ENCODE data around the gene FRMD1.

Gene FRMD1

GRCh38 chr6:168125429-168126001 is 46.5 kb upstream of the FRMD1 start:
- Histone ChIP-seq H3K18ac (ENCODE audit: low read depth in 1 of 2, low read length in 2 of 2) (no peak overlapping the region), H2BK15ac (ENCODE audit: low read depth, poor library complexity, severe bottlenecking) (no peak overlapping the region), H3K14ac (ENCODE audit: low read length in 2 of 2) (no peak overlapping the region), H3K27ac (ENCODE audit: low read length, poor library complexity, severe bottlenecking) (no peak overlapping the region), H3K4me2 (ENCODE audit: low read length, poor library complexity, severe bottlenecking) (no peak overlapping the region), H3K79me1 (replicated peaks; ENCODE audit: low read length, poor library complexity, severe bottlenecking) (no peaks in the 10 kb centered on the region), H2BK5ac (ENCODE audit: low read depth, low read length, poor library complexity, severe bottlenecking) (no peak overlapping the region), H3K9ac (ENCODE audit: low read length) (no peak overlapping the region), H3K23ac (ENCODE audit: low read length in 2 of 2) (no peak overlapping the region), H4K8ac (ENCODE audit: low read length) (no peak overlapping the region), H3K9me3 (ENCODE audit: control insufficient read depth, low read length) (no peaks in the 10 kb centered on the region), H2AK5ac (ENCODE audit: low read length, severe bottlenecking) (no peak overlapping the region), H4K91ac (ENCODE audit: low read length) (no peak overlapping the region), H3K4me3 (ENCODE audit: insufficient read depth in 1 of 2, low read depth in 1 of 2, low read length in 2 of 2) (no peak overlapping the region), H3K4ac (ENCODE audit: low read depth in 1 of 2, low read length in 2 of 2) (no peak overlapping the region), H3K27me3 (ENCODE audit: control insufficient read depth in 1 of 2, insufficient read depth in 1 of 2, low read length in 2 of 2) (peaks cover 22 to 39% of the 10 kb centered on the region in 2 experiments), H2AFZ (ENCODE audit: low read depth, low read length) (no peak overlapping the region), H3K4me1 (ENCODE audit: control insufficient read depth, insufficient read depth, low read depth, low read length) (peaks cover 3% of the 10 kb centered on the region), H2BK120ac (ENCODE audit: low read depth, low read length) (no peak overlapping the region), H2BK12ac (ENCODE audit: low read length in 2 of 2) (no peak overlapping the region), H3K36me3 (ENCODE audit: control insufficient read depth in 1 of 2, insufficient read depth in 2 of 2, low read depth in 1 of 2, low read length in 2 of 2) (no peaks in the 10 kb centered on the region)
- 87% methylated on average over 22 of the region's 22 CpGs for WGBS
- no peak for DNase-seq

GRCh38 chr6:168124921-168125320 is 45.9 kb upstream of the FRMD1 start:
- DNase-seq: no peak
- H3K9me3 ChIP-seq (ENCODE audit: control insufficient read depth, low read length): no peaks in the 10 kb centered on the region
- H4K91ac ChIP-seq (ENCODE audit: low read length): no peak overlapping the region
- no peak overlapping the region for H2BK5ac ChIP-seq (ENCODE audit: low read depth, low read length, poor library complexity, severe bottlenecking)
- H3K4ac ChIP-seq (ENCODE audit: low read depth in 1 of 2, low read length in 2 of 2): no peak overlapping the region
- no peak overlapping the region for H3K18ac ChIP-seq (ENCODE audit: low read depth in 1 of 2, low read length in 2 of 2)
- peaks cover 16 to 33% of the 10 kb centered on the region in 2 experiments for H3K27me3 ChIP-seq (ENCODE audit: control insufficient read depth in 1 of 2, insufficient read depth in 1 of 2, low read length in 2 of 2)
- no peak overlapping the region for H2BK15ac ChIP-seq (ENCODE audit: low read depth, poor library complexity, severe bottlenecking)
- no peak overlapping the region for H3K4me3 ChIP-seq (ENCODE audit: insufficient read depth in 1 of 2, low read depth in 1 of 2, low read length in 2 of 2)
- no peak overlapping the region for H2BK12ac ChIP-seq (ENCODE audit: low read length in 2 of 2)
- no peak overlapping the region for H3K23ac ChIP-seq (ENCODE audit: low read length in 2 of 2)
- H3K79me1 ChIP-seq (replicated peaks; ENCODE audit: low read length, poor library complexity, severe bottlenecking): no peaks in the 10 kb centered on the region
- H3K27ac ChIP-seq (ENCODE audit: low read length, poor library complexity, severe bottlenecking): no peak overlapping the region
- H3K4me1 ChIP-seq (ENCODE audit: control insufficient read depth, insufficient read depth, low read depth, low read length): peaks cover 3% of the 10 kb centered on the region
- H3K9ac ChIP-seq (ENCODE audit: low read length): no peak overlapping the region
- H3K4me2 ChIP-seq (ENCODE audit: low read length, poor library complexity, severe bottlenecking): no peak overlapping the region
- no peak overlapping the region for H3K14ac ChIP-seq (ENCODE audit: low read length in 2 of 2)
- H3K36me3 ChIP-seq (ENCODE audit: control insufficient read depth in 1 of 2, insufficient read depth in 2 of 2, low read depth in 1 of 2, low read length in 2 of 2): no peaks in the 10 kb centered on the region
- no peak overlapping the region for H2AFZ ChIP-seq (ENCODE audit: low read depth, low read length)
- no peak overlapping the region for H2BK120ac ChIP-seq (ENCODE audit: low read depth, low read length)
- H2AK5ac ChIP-seq (ENCODE audit: low read length, severe bottlenecking): no peak overlapping the region
- WGBS: 93% methylated on average over 10 of the region's 11 CpGs
- no peak overlapping the region for H4K8ac ChIP-seq (ENCODE audit: low read length)

GRCh38 chr6:168124158-168124557 is 45.1 kb upstream of the FRMD1 start:
- H3K79me1 ChIP-seq (replicated peaks; ENCODE audit: low read length, poor library complexity, severe bottlenecking): no peaks in the 10 kb centered on the region
- no peak overlapping the region for H3K4me2 ChIP-seq (ENCODE audit: low read length, poor library complexity, severe bottlenecking)
- H2BK120ac ChIP-seq (ENCODE audit: low read depth, low read length): no peak overlapping the region
- H3K14ac ChIP-seq (ENCODE audit: low read length in 2 of 2): no peak overlapping the region
- no peak overlapping the region for H2AK5ac ChIP-seq (ENCODE audit: low read length, severe bottlenecking)
- H2AFZ ChIP-seq (ENCODE audit: low read depth, low read length): no peak overlapping the region
- H3K23ac ChIP-seq (ENCODE audit: low read length in 2 of 2): no peak overlapping the region
- H4K91ac ChIP-seq (ENCODE audit: low read length): no peak overlapping the region
- no peak overlapping the region for H2BK12ac ChIP-seq (ENCODE audit: low read length in 2 of 2)
- H2BK5ac ChIP-seq (ENCODE audit: low read depth, low read length, poor library complexity, severe bottlenecking): no peak overlapping the region
- H3K9ac ChIP-seq (ENCODE audit: low read length): no peak overlapping the region
- H3K36me3 ChIP-seq (ENCODE audit: control insufficient read depth in 1 of 2, insufficient read depth in 2 of 2, low read depth in 1 of 2, low read length in 2 of 2): no peaks in the 10 kb centered on the region
- DNase-seq: no peak
- peaks cover 3% of the 10 kb centered on the region for H3K4me1 ChIP-seq (ENCODE audit: control insufficient read depth, insufficient read depth, low read depth, low read length)
- peaks cover 15 to 30% of the 10 kb centered on the region in 2 experiments for H3K27me3 ChIP-seq (ENCODE audit: control insufficient read depth in 1 of 2, insufficient read depth in 1 of 2, low read length in 2 of 2)
- H3K27ac ChIP-seq (ENCODE audit: low read length, poor library complexity, severe bottlenecking): no peak overlapping the region
- H3K9me3 ChIP-seq (ENCODE audit: control insufficient read depth, low read length): no peaks in the 10 kb centered on the region
- no peak overlapping the region for H2BK15ac ChIP-seq (ENCODE audit: low read depth, poor library complexity, severe bottlenecking)
- no peak overlapping the region for H3K4ac ChIP-seq (ENCODE audit: low read depth in 1 of 2, low read length in 2 of 2)
- no peak overlapping the region for H3K18ac ChIP-seq (ENCODE audit: low read depth in 1 of 2, low read length in 2 of 2)
- H3K4me3 ChIP-seq (ENCODE audit: insufficient read depth in 1 of 2, low read depth in 1 of 2, low read length in 2 of 2): no peak overlapping the region
- 98% methylated on average over 5 of the region's 7 CpGs for WGBS
- H4K8ac ChIP-seq (ENCODE audit: low read length): no peak overlapping the region

- no peak overlapping the region for H3K4me2 ChIP-seq (ENCODE audit: low read length, poor library complexity, severe bottlenecking)
- no peaks in the 10 kb centered on the region for H3K79me1 ChIP-seq (replicated peaks; ENCODE audit: low read length, poor library complexity, severe bottlenecking)
- no peak overlapping the region for H3K4ac ChIP-seq (ENCODE audit: low read depth in 1 of 2, low read length in 2 of 2)
- H3K4me3 ChIP-seq (ENCODE audit: insufficient read depth in 1 of 2, low read depth in 1 of 2, low read length in 2 of 2): no peak overlapping the region
- DNase-seq: no peak
- H2AFZ ChIP-seq (ENCODE audit: low read depth, low read length): no peak overlapping the region
- no peak overlapping the region for H4K91ac ChIP-seq (ENCODE audit: low read length)
- H2BK12ac ChIP-seq (ENCODE audit: low read length in 2 of 2): no peak overlapping the region
- H2BK5ac ChIP-seq (ENCODE audit: low read depth, low read length, poor library complexity, severe bottlenecking): no peak overlapping the region
- H2BK15ac ChIP-seq (ENCODE audit: low read depth, poor library complexity, severe bottlenecking): no peak overlapping the region
- no peaks in the 10 kb centered on the region for H3K36me3 ChIP-seq (ENCODE audit: control insufficient read depth in 1 of 2, insufficient read depth in 2 of 2, low read depth in 1 of 2, low read length in 2 of 2)
- H3K18ac ChIP-seq (ENCODE audit: low read depth in 1 of 2, low read length in 2 of 2): no peak overlapping the region
- no peak overlapping the region for H2BK120ac ChIP-seq (ENCODE audit: low read depth, low read length)
- no peak overlapping the region for H3K27ac ChIP-seq (ENCODE audit: low read length, poor library complexity, severe bottlenecking)
- H3K4me1 ChIP-seq (ENCODE audit: control insufficient read depth, insufficient read depth, low read depth, low read length): peaks cover 3% of the 10 kb centered on the region
- 74% methylated on average over 8 of the region's 8 CpGs for WGBS
- H3K23ac ChIP-seq (ENCODE audit: low read length in 2 of 2): no peak overlapping the region
- H3K9me3 ChIP-seq (ENCODE audit: control insufficient read depth, low read length): no peaks in the 10 kb centered on the region
- H2AK5ac ChIP-seq (ENCODE audit: low read length, severe bottlenecking): no peak overlapping the region
- peaks cover 15 to 30% of the 10 kb centered on the region in 2 experiments for H3K27me3 ChIP-seq (ENCODE audit: control insufficient read depth in 1 of 2, insufficient read depth in 1 of 2, low read length in 2 of 2)
- H3K14ac ChIP-seq (ENCODE audit: low read length in 2 of 2): no peak overlapping the region
- no peak overlapping the region for H4K8ac ChIP-seq (ENCODE audit: low read length)
- H3K9ac ChIP-seq (ENCODE audit: low read length): no peak overlapping the region
These were observed 44.3 kb upstream of the FRMD1 start for GRCh38 chr6:168123165-168123911.

Measured in mesenchymal stem cell (in vitro differentiated cells and primary cell).